Skeletal muscle tissue (tissue), 4 donors: Measurements from ENCODE around the gene TMEM247. TPM values are rescaled to one million over a fixed set of nuclear protein-coding genes. Genes with fewer than 3 reads are reported as not detected.

Experiments used
- H3K27ac ChIP-seq: one replicate; pipeline ENCODE4 v1.7.0; 2013; ENCODE audit warnings: mild to moderate bottlenecking, low read depth, low read length, inconsistent platforms
- H3K27me3 ChIP-seq, 3 donors: one replicate each; pipeline ENCODE4 v1.7.0; 2013; ENCODE audit warnings: low read length in 3 of 3; ENCODE audit not compliant: control insufficient read depth in 3 of 3, insufficient read depth in 3 of 3
- H3K36me3 ChIP-seq, 3 donors: one replicate each; pipeline ENCODE4 v1.7.0; 2013; ENCODE audit warnings: low read length in 3 of 3; ENCODE audit not compliant: control insufficient read depth in 3 of 3, insufficient read depth in 3 of 3
- H3K4me1 ChIP-seq, 3 donors: one replicate each; pipeline ENCODE4 v1.7.0; 2013; ENCODE audit warnings: low read length in 3 of 3, mild to moderate bottlenecking in 3 of 3; ENCODE audit not compliant: control insufficient read depth in 3 of 3, insufficient read depth in 3 of 3
- H3K4me3 ChIP-seq, 3 donors: one replicate each; pipeline ENCODE4 v1.7.0; 2013; ENCODE audit warnings: low read length in 3 of 3
- H3K9ac ChIP-seq, 3 donors: one replicate each; pipeline ENCODE4 v1.7.0; 2013; ENCODE audit warnings: low read length in 3 of 3, mild to moderate bottlenecking in 3 of 3, moderate library complexity in 2 of 3, low read depth in 1 of 3
- H3K9me3 ChIP-seq, 3 donors: one replicate each; pipeline ENCODE4 v1.7.0; 2013; ENCODE audit warnings: low read length in 3 of 3; ENCODE audit not compliant: control insufficient read depth in 3 of 3
- total RNA-seq: library from RNA; depleted of rRNA; stranded (reverse); fragments of >200 nt; gene quantifications from one replicate; pipeline ENCODE4 v1.2.3, GENCODE V29; 2014
- donor health status: Osteomylitis.

Gene TMEM247
- total RNA-seq, 1 donor from 2014 or later = not detected

GRCh38 chr2:46506131-46506706, 26.9 kb downstream of the TMEM247 start:
- Histone ChIP-seq H3K27ac (no peak overlapping the region), H3K4me3 (no peak overlapping the region), H3K36me3 (no peaks in the 10 kb centered on the region), H3K9ac (no peak overlapping the region), H3K9me3 (no peaks in the 10 kb centered on the region), H3K4me1 (peaks cover 0 to 2% (median 0%) of the 10 kb centered on the region in 3 donors), H3K27me3 (no peaks in the 10 kb centered on the region)

GRCh38 chr2:46508312-46508711, 28.9 kb downstream of the TMEM247 start:
- Histone ChIP-seq H3K4me3 (no peak overlapping the region), H3K27ac (no peak overlapping the region), H3K9ac (no peak overlapping the region), H3K36me3 (no peaks in the 10 kb centered on the region), H3K9me3 (no peaks in the 10 kb centered on the region), H3K27me3 (no peaks in the 10 kb centered on the region), H3K4me1 (peaks cover 0 to 2% (median 0%) of the 10 kb centered on the region in 3 donors)

DNA sequence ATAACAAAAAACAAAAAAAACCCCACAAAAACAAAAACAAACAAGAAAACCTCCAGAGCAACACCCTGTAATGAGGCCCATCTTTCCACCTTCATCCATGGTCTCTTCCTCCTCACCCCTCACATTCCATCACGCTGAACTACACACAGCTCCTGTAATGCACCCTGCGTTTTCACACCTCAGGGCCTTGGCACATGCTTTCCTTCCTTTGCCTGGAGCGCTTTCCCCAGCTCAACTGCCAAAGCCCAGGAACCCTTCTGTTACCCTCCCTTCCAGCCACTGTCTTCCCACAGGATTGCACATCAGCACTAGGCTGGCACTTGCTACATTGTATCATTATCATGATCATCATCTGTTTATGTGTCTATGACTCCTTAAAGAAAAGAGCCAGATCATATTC, 29.4 kb downstream of the TMEM247 start:
- Histone ChIP-seq H3K4me3 (no peak overlapping the region), H3K9ac (no peak overlapping the region), H3K9me3 (no peaks in the 10 kb centered on the region), H3K27me3 (no peaks in the 10 kb centered on the region), H3K36me3 (no peaks in the 10 kb centered on the region), H3K27ac (no peak overlapping the region), H3K4me1 (peaks cover 0 to 1% (median 0%) of the 10 kb centered on the region in 3 donors)

GRCh38 chr2:46509804-46510203, 30.4 kb downstream of the TMEM247 start:
- no peak overlapping the region for H3K4me3 ChIP-seq
- no peak overlapping the region for H3K27ac ChIP-seq
- no peak overlapping the region for H3K9ac ChIP-seq
- H3K36me3 ChIP-seq = no peaks in the 10 kb centered on the region
- H3K9me3 ChIP-seq = no peaks in the 10 kb centered on the region
- no peaks in the 10 kb centered on the region for H3K4me1 ChIP-seq
- no peaks in the 10 kb centered on the region for H3K27me3 ChIP-seq

- Histone ChIP-seq H3K4me3 (no peak overlapping the region), H3K27ac (no peak overlapping the region), H3K9me3 (no peaks in the 10 kb centered on the region), H3K36me3 (no peaks in the 10 kb centered on the region), H3K9ac (no peak overlapping the region), H3K27me3 (no peaks in the 10 kb centered on the region), H3K4me1 (no peaks in the 10 kb centered on the region)
Observed at GRCh38 chr2:46510598-46511177, 31.3 kb downstream of the TMEM247 start.

- Histone ChIP-seq H3K27me3 (no peaks in the 10 kb centered on the region), H3K9me3 (peaks cover 0 to 2% (median 2%) of the 10 kb centered on the region in 3 donors), H3K4me1 (no peaks in the 10 kb centered on the region), H3K27ac (no peak overlapping the region), H3K4me3 (no peak overlapping the region), H3K36me3 (no peaks in the 10 kb centered on the region), H3K9ac (no peak overlapping the region)
Observed at GRCh38 chr2:46512185-46512584, 32.8 kb downstream of the TMEM247 start.

DNA sequence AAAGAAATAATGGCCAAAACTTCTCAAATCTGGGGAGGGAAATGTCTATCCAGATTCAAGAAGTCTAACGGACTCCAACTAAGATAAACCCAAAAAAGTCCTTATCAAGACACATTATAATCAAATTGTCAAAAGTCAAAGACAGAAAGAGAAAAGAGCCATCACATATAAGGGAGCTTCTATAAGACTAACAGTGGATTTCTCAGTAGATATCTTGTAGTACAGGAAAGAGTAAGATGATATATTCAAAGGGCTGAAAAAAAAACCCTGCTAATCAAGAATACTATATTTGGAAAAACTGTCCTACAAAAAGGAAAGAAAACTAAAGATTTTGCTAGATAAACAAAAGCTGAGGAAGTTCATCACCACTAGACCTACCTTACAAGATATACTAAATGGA, 35.4 kb downstream of the TMEM247 start:
- H3K27me3 ChIP-seq = no peaks in the 10 kb centered on the region

DNA sequence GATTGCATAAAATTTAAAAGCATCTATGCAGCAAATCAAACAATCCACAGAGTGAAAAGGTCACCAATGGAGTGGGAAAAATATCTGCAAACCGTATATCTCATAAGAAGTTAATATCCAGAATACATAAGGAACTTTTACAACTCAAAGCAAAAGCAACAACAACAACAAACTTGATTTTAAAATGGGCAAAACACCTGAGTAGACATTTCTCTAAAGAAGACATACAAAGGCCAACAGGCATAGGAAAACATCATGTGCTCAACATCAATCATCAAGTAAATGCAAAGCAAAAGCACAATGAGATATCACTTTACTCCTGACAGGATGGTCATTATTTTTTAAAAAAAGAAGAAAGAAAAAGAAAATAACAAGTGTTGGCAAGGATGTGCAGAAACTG, 38.1 kb downstream of the TMEM247 start:
- peaks cover 0 to 2% (median 2%) of the 10 kb centered on the region in 3 donors for H3K9me3 ChIP-seq
- H3K36me3 ChIP-seq = no peaks in the 10 kb centered on the region
- H3K27ac ChIP-seq = no peak overlapping the region
- no peak overlapping the region for H3K9ac ChIP-seq
- peaks cover 2 to 20% (median 9%) of the 10 kb centered on the region in 3 donors for H3K4me1 ChIP-seq
- no peak overlapping the region for H3K4me3 ChIP-seq
- no peaks in the 10 kb centered on the region for H3K27me3 ChIP-seq

More for the DNA sequence above, 35.4 kb downstream of the TMEM247 start:
- Histone ChIP-seq H3K9ac (no peak overlapping the region), H3K36me3 (no peaks in the 10 kb centered on the region), H3K9me3 (peaks cover 0 to 2% (median 2%) of the 10 kb centered on the region in 3 donors), H3K4me3 (no peak overlapping the region), H3K4me1 (peaks cover 0 to 9% (median 7%) of the 10 kb centered on the region in 3 donors), H3K27ac (no peak overlapping the region)

DNA sequence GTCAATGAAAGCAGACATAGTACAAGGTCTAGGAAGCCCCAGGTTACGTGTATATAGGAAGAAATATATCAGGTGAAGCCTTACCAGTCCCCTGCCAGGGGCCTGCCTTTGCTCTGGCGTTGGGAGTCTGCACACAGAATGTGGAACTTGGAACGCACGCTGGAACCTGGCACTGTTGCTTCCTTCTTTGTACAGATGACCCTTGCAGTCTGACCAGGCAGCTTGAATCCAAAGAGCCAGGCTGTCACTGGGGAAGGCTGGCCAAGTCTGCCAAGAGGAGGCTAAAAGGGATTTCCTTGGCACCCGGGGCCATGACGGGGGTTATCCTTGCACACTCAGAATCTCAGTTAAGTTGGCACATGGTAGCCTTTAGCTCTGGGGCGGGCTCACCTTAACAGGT, 39.5 kb downstream of the TMEM247 start:
- H3K27me3 ChIP-seq = no peaks in the 10 kb centered on the region
- peaks cover 2 to 20% (median 9%) of the 10 kb centered on the region in 3 donors for H3K4me1 ChIP-seq
- H3K9me3 ChIP-seq = peaks cover 0 to 2% (median 2%) of the 10 kb centered on the region in 3 donors
- H3K27ac ChIP-seq = no peak overlapping the region
- no peak overlapping the region for H3K9ac ChIP-seq
- H3K4me3 ChIP-seq = no peak overlapping the region
- no peaks in the 10 kb centered on the region for H3K36me3 ChIP-seq

- no peak overlapping the region for H3K9ac ChIP-seq
- H3K9me3 ChIP-seq = peaks cover 0 to 2% (median 2%) of the 10 kb centered on the region in 3 donors
- H3K27me3 ChIP-seq = no peaks in the 10 kb centered on the region
- H3K27ac ChIP-seq = no peak overlapping the region
- no peaks in the 10 kb centered on the region for H3K36me3 ChIP-seq
- H3K4me3 ChIP-seq = no peak overlapping the region
- H3K4me1 ChIP-seq = peaks cover 2 to 20% (median 9%) of the 10 kb centered on the region in 3 donors
Observed at GRCh38 chr2:46519265-46519664, 39.9 kb downstream of the TMEM247 start.
